ENCODE data around the gene KCNJ14.

DNA sequence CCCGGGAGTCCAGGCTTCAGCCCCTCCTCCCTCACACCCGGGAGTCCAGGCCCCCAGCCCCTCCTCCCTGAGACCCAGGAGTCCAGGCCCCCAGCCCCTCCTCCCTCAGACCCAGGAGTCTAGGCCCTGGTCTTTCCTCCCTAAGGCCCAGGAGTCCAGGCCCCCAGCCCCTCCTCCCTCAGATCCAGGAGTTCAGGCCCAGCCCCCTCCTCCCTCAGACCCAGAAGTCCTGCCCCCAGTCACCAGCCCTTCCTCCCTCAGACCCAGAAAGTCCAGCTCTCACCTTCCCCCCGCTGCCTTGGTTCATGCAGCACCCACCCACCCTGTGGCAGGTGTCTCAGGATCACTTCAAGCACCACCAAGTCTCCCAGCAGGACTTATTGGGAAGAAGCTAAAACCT lies 27.9 kb downstream of the KCNJ14 start:
- TF ChIP-seq CTCF (IDR thresholded peaks at IDR 0.05 in 4 of 5, conservative IDR thresholded peaks at IDR 0.05 in 1 of 5) (no peak), POLR2A (IDR thresholded peaks at IDR 0.05) (no peak)
